HFFc6 (cell line): ENCODE data around the gene CEP68. TPM values are rescaled to one million over a fixed set of nuclear protein-coding genes. Genes with fewer than 3 reads are reported as not detected.
A peak's percentile ranks its signal among the peaks of the same experiment; 100 is the strongest.

Experiments used
- DNase-seq: peaks from one replicate; pipeline ENCODE4 v3.0.0-alpha.2; 2018
- H3K27ac Mint-ChIP-seq: 2 replicates; pipeline ENCODE4 v1.8.0; 2020; ENCODE audit warnings: mild to moderate bottlenecking, mixed read lengths
- H3K27me3 Mint-ChIP-seq: 2 replicates; pipeline ENCODE4 v1.8.0; 2021; ENCODE audit warnings: mild to moderate bottlenecking, moderate library complexity, mixed read lengths; ENCODE audit not compliant: insufficient read depth
- H3K36me3 Mint-ChIP-seq: 2 replicates; pipeline ENCODE4 v1.8.0; 2021; ENCODE audit warnings: low read depth, mixed read lengths
- H3K4me1 Mint-ChIP-seq: 2 replicates; pipeline ENCODE4 v1.8.0; 2020; ENCODE audit warnings: low read depth, mixed read lengths
- H3K4me3 Mint-ChIP-seq: 2 replicates; pipeline ENCODE4 v1.8.0; 2020; ENCODE audit warnings: mild to moderate bottlenecking, moderate library complexity, mixed read lengths
- H3K9me3 Mint-ChIP-seq: 2 replicates; pipeline ENCODE4 v1.8.0; 2020; ENCODE audit warnings: mild to moderate bottlenecking, mixed read lengths
- CTCF ChIP-seq: fragments of 200-600 bp; sonication (generic); IDR thresholded peaks from 2 replicates; pipeline ENCODE4 v1.5.0; 2021; ENCODE audit warnings: antibody characterized with exemption, mild to moderate bottlenecking
- long read RNA-seq: library from polyadenylated mRNA; unstranded; transcript quantifications from one replicate; pipeline ENCODE4 v2.0.0, GENCODE V29; 2019
- total RNA-seq, 6 experiments: library from RNA; stranded (reverse); fragmentation: NEBNext Ultra II Directional; extraction: Animal tissue kit (Norgen Biotek cat#: 25700); gene quantifications; 2 replicates in 1 of 6; 3 replicates in 5 of 6; pipeline ENCODE4 v1.2.3, GENCODE V29; 2021

Gene CEP68
- 1 to 10 TPM; 5.7 to 9.7 (median 7.1) TPM for total RNA-seq
- long read RNA-seq, full-length matches to known transcripts: 4 of 20 reads
- long read RNA-seq, partial matches to known transcripts: 6 of 20 reads
- long read RNA-seq, other reads (novel, unspliced or antisense): 10 of 20 reads

GRCh38 chr2:65056215-65057053, at the start of gene CEP68:
CEP68 (plus strand) TSS chr2:65056416; CDS start chr2:65069445, 13,029 bp downstream.
- H3K4me3 Mint-ChIP-seq: peak within 1 kb of the TSS; percentile 98
- TF ChIP-seq CTCF: no peak; the same call in 1 of the 2 replicates
- H3K27ac Mint-ChIP-seq: peak within 1 kb of the TSS; percentile 78
- H3K9me3 Mint-ChIP-seq: no peaks in the 10 kb centered on the region
- DNase-seq: peak; percentile 96
- H3K36me3 Mint-ChIP-seq: no peaks in the 10 kb centered on the region
- H3K4me1 Mint-ChIP-seq: peaks cover 30% of the 10 kb centered on the region
- H3K27me3 Mint-ChIP-seq: peaks cover 3% of the 10 kb centered on the region

DNA sequence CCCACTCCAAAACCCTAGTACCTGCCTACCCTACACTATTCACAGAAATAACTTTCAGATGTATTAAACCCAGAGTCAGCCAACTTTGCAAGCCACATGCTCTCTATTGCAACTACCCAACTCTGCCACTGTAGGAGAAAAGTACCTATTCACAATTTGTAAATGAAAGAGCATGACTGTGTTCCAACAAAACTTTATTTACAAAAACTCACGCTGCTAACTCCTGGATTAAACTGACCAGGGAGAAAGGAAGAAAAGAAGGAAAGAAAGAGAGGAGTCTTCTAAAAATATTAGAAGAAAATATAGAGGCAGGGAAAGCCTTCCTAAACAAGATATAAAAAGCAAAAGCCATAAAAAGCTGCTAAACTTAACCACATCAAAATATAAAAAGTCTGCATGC, 42.4 kb upstream of the CEP68 start:
- H3K4me1 Mint-ChIP-seq: no peaks in the 10 kb centered on the region

GRCh38 chr2:65015731-65016130, 40.5 kb upstream of the CEP68 start:
- Mint-ChIP-seq H3K9me3 (no peaks in the 10 kb centered on the region), H3K27me3 (no peaks in the 10 kb centered on the region), H3K36me3 (peaks cover 15% of the 10 kb centered on the region), H3K4me1 (no peaks in the 10 kb centered on the region), H3K4me3 (no peak overlapping the region), H3K27ac (no peak overlapping the region)
- TF ChIP-seq CTCF: no peak
- no peak for DNase-seq

More for the DNA sequence above, 42.4 kb upstream of the CEP68 start:
- no peak overlapping the region for H3K27ac Mint-ChIP-seq
- H3K9me3 Mint-ChIP-seq: no peaks in the 10 kb centered on the region
- no peaks in the 10 kb centered on the region for H3K27me3 Mint-ChIP-seq
- no peak for TF ChIP-seq CTCF
- H3K4me3 Mint-ChIP-seq: no peak overlapping the region
- H3K36me3 Mint-ChIP-seq: peaks cover 15% of the 10 kb centered on the region
- no peak for DNase-seq

- no peak overlapping the region for H3K27ac Mint-ChIP-seq
- no peak overlapping the region for H3K4me3 Mint-ChIP-seq
- no peak for DNase-seq
- H3K27me3 Mint-ChIP-seq: no peaks in the 10 kb centered on the region
- TF ChIP-seq CTCF: no peak
- peaks cover 15% of the 10 kb centered on the region for H3K36me3 Mint-ChIP-seq
- no peaks in the 10 kb centered on the region for H3K9me3 Mint-ChIP-seq
- H3K4me1 Mint-ChIP-seq: no peaks in the 10 kb centered on the region
These were observed 39.4 kb upstream of the CEP68 start for GRCh38 chr2:65016789-65017188.

- no peak for DNase-seq
- no peaks in the 10 kb centered on the region for H3K27me3 Mint-ChIP-seq
- peaks cover 15% of the 10 kb centered on the region for H3K36me3 Mint-ChIP-seq
- H3K4me3 Mint-ChIP-seq: no peak overlapping the region
- no peaks in the 10 kb centered on the region for H3K9me3 Mint-ChIP-seq
- TF ChIP-seq CTCF: no peak
- H3K27ac Mint-ChIP-seq: no peak overlapping the region
- H3K4me1 Mint-ChIP-seq: no peaks in the 10 kb centered on the region
These were observed 38.9 kb upstream of the CEP68 start for GRCh38 chr2:65017335-65017734.
